ENCODE measurements around the gene MARCHF11.

DNA sequence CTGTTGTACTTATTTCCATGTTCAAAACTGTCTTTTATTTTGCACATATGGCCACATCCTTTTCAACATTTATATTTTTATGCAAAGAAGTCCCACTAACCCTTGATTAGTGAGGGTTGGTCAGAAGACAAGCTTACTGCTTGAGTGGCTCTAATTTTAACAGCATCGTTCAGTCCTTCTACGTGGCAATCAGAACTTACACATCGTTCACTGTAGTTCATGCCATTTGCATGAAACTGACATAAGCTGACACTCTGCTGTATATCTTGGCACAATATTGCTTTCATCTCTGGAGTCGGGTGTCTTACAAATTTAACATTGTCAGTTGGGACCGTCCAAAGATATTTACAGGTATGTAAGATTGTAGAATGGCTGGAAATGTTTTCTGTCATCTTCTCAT, 50.6 kb downstream of the MARCHF11 start:
- TF ChIP-seq, protein P1, sequence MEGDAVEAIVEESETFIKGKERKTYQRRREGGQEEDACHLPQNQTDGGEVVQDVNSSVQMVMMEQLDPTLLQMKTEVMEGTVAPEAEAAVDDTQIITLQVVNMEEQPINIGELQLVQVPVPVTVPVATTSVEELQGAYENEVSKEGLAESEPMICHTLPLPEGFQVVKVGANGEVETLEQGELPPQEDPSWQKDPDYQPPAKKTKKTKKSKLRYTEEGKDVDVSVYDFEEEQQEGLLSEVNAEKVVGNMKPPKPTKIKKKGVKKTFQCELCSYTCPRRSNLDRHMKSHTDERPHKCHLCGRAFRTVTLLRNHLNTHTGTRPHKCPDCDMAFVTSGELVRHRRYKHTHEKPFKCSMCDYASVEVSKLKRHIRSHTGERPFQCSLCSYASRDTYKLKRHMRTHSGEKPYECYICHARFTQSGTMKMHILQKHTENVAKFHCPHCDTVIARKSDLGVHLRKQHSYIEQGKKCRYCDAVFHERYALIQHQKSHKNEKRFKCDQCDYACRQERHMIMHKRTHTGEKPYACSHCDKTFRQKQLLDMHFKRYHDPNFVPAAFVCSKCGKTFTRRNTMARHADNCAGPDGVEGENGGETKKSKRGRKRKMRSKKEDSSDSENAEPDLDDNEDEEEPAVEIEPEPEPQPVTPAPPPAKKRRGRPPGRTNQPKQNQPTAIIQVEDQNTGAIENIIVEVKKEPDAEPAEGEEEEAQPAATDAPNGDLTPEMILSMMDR (IDR thresholded peaks at IDR 0.05) = no peak
- TF ChIP-seq EP300 (IDR thresholded peaks at IDR 0.05; ENCODE audit: low read depth) = no peak
- no peak for TF ChIP-seq POLR2A (IDR thresholded peaks at IDR 0.05)

Data from transverse colon (tissue), 3 donors.